PFSK-1 (cell line): Measurements from ENCODE around the gene LGI2.

Experiments used
- FOXP2 ChIP-seq: optimal IDR thresholded peaks from 2 replicates; pipeline ENCODE3; 2011; ENCODE audit warnings: borderline replicate concordance, control low read depth, inconsistent platforms; ENCODE audit not compliant: insufficient read depth; ENCODE audit errors: extremely low read length, extremely low read depth
- POLR2AphosphoS5 ChIP-seq: IDR thresholded peaks from 2 replicates; pipeline ENCODE4 v1.6.1; 2012; ENCODE audit warnings: low read depth, mild to moderate bottlenecking, control low read depth, low read length, moderate library complexity
- REST ChIP-seq, 2 experiments: IDR thresholded peaks; 2 replicates each; pipeline versions ENCODE4 v1.6.1 to v1.8.0; 2011 to 2012; ENCODE audit warnings: low read depth in 2 of 2, low read length in 2 of 2, control low read depth in 1 of 2, inconsistent platforms in 1 of 2, mild to moderate bottlenecking in 1 of 2, moderate library complexity in 1 of 2; ENCODE audit not compliant: insufficient read depth in 1 of 2
- SIN3A ChIP-seq: IDR thresholded peaks from 2 replicates; pipeline ENCODE4 v1.6.1; 2012; ENCODE audit warnings: mild to moderate bottlenecking, low read length, moderate library complexity, borderline replicate concordance; ENCODE audit not compliant: insufficient read depth
- TAF1 ChIP-seq: IDR thresholded peaks from 2 replicates; pipeline ENCODE4 v1.6.1; 2012; ENCODE audit warnings: low read length, control low read depth, borderline replicate concordance; ENCODE audit not compliant: insufficient read depth

The LGI2 gene

GRCh38 chr4:24992968-24993367 is 37.8 kb downstream of the LGI2 start:
- TF ChIP-seq REST (IDR thresholded peaks at IDR 0.05; ENCODE audit: insufficient read depth in 1 of 2, low read depth in 2 of 2, low read length in 2 of 2) (no peak), FOXP2 (no peak)

GRCh38 chr4:24991015-24991414 is 39.7 kb downstream of the LGI2 start:
- TF ChIP-seq TAF1 (no peak), SIN3A (no peak), POLR2AphosphoS5 (no peak), REST (IDR thresholded peaks at IDR 0.05; ENCODE audit: insufficient read depth in 1 of 2, low read depth in 2 of 2, low read length in 2 of 2) (no peak), FOXP2 (no peak)

- TF ChIP-seq REST (IDR thresholded peaks at IDR 0.05; ENCODE audit: insufficient read depth in 1 of 2, low read depth in 2 of 2, low read length in 2 of 2) (no peak), POLR2AphosphoS5 (no peak), FOXP2 (no peak), SIN3A (no peak), TAF1 (no peak)
Observed at GRCh38 chr4:24989327-24989726, 41.4 kb downstream of the LGI2 start.

- no peak for TF ChIP-seq TAF1
- no peak for TF ChIP-seq POLR2AphosphoS5
- TF ChIP-seq FOXP2: no peak
- TF ChIP-seq SIN3A: no peak
- TF ChIP-seq REST (IDR thresholded peaks at IDR 0.05; ENCODE audit: insufficient read depth in 1 of 2, low read depth in 2 of 2, low read length in 2 of 2): no peak
Observed at GRCh38 chr4:24988776-24989175, 42.0 kb downstream of the LGI2 start.

- TF ChIP-seq TAF1 (no peak), POLR2AphosphoS5 (no peak), REST (IDR thresholded peaks at IDR 0.05; ENCODE audit: insufficient read depth in 1 of 2, low read depth in 2 of 2, low read length in 2 of 2) (no peak), SIN3A (no peak), FOXP2 (no peak)
Observed at GRCh38 chr4:24984602-24985532, 45.9 kb downstream of the LGI2 start.
